Osteoblast (primary cell): ENCODE measurements around the gene TESMIN. TPM values are rescaled to one million over a fixed set of nuclear protein-coding genes. Genes with fewer than 3 reads are reported as not detected.

Experiments used
- DNase-seq: peaks from one replicate; pipeline ENCODE4 v3.0.0; 2011; ENCODE audit warnings: low spot score, mixed read lengths; ENCODE audit not compliant: insufficient read length; ENCODE audit errors: missing footprints
- H2AFZ ChIP-seq: 2 replicates; pipeline ENCODE4 v1.6.0; 2011; ENCODE audit warnings: mild to moderate bottlenecking, low read length
- H3K27ac ChIP-seq: 2 replicates; pipeline ENCODE4 v1.5.1; 2011; ENCODE audit warnings: mild to moderate bottlenecking, low read depth, low read length, moderate library complexity
- H3K27me3 ChIP-seq: 2 replicates; pipeline ENCODE4 v1.6.0; 2012; ENCODE audit warnings: mild to moderate bottlenecking, control low read depth, inconsistent platforms, low read length, moderate library complexity; ENCODE audit not compliant: insufficient read depth
- H3K36me3 ChIP-seq: 2 replicates; pipeline ENCODE4 v1.5.1; 2011; ENCODE audit warnings: mild to moderate bottlenecking, low read length, control low read depth, moderate library complexity; ENCODE audit not compliant: insufficient read depth
- H3K4me1 ChIP-seq: 2 replicates; pipeline ENCODE4 v1.5.1; 2011; ENCODE audit warnings: mild to moderate bottlenecking, low read length, control low read depth, moderate library complexity; ENCODE audit not compliant: insufficient read depth
- H3K4me2 ChIP-seq: 2 replicates; pipeline ENCODE4 v1.6.0; 2011; ENCODE audit warnings: mild to moderate bottlenecking, low read length; ENCODE audit not compliant: insufficient read depth
- H3K4me3 ChIP-seq: fragments of 200-600 bp; sonication (generic); 3 replicates; pipeline ENCODE4 v1.5.1; 2012; ENCODE audit warnings: mild to moderate bottlenecking, low read length, inconsistent platforms; ENCODE audit not compliant: insufficient read depth
- H3K79me2 ChIP-seq: 2 replicates; pipeline ENCODE4 v1.6.0; 2012; ENCODE audit warnings: mild to moderate bottlenecking, low read length, control low read depth, inconsistent platforms; ENCODE audit not compliant: insufficient read depth
- H3K9me3 ChIP-seq: 2 replicates; pipeline ENCODE4 v1.5.1; 2011; ENCODE audit warnings: low read depth, low read length, control low read depth
- H4K20me1 ChIP-seq: 2 replicates; pipeline ENCODE4 v1.6.0; 2012; ENCODE audit warnings: mild to moderate bottlenecking, low read length, control low read depth; ENCODE audit not compliant: insufficient read depth
- CTCF ChIP-seq: IDR thresholded peaks from 2 replicates; pipeline ENCODE4 v1.5.1; 2011; ENCODE audit warnings: mild to moderate bottlenecking, low read depth, low read length, moderate library complexity; ENCODE audit errors: extremely low read depth
- total RNA-seq: library from RNA; depleted of rRNA; stranded (reverse); fragments of >200 nt; gene quantifications from 2 replicates; pipeline ENCODE4 v1.2.3, GENCODE V29; 2012

The TESMIN gene
- total RNA-seq, 1 donor, result not detected

GRCh38 chr11:68683121-68683520, 68.2 kb downstream of the TESMIN start:
- Histone ChIP-seq H4K20me1 (peaks cover 7% of the 10 kb centered on the region), H3K79me2 (no peaks in the 10 kb centered on the region), H2AFZ (no peak overlapping the region), H3K27ac (no peak overlapping the region), H3K4me2 (no peak overlapping the region), H3K4me1 (no peaks in the 10 kb centered on the region), H3K36me3 (no peaks in the 10 kb centered on the region), H3K9me3 (no peaks in the 10 kb centered on the region), H3K4me3 (no peak overlapping the region), H3K27me3 (peaks cover 59% of the 10 kb centered on the region)
- TF ChIP-seq CTCF, result no peak
- DNase-seq, result no peak

GRCh38 chr11:68682531-68682961, 68.8 kb downstream of the TESMIN start:
- Histone ChIP-seq H3K4me3 (no peak overlapping the region), H3K27me3 (peaks cover 59% of the 10 kb centered on the region), H4K20me1 (peaks cover 7% of the 10 kb centered on the region), H2AFZ (no peak overlapping the region), H3K79me2 (no peaks in the 10 kb centered on the region), H3K4me1 (no peaks in the 10 kb centered on the region), H3K36me3 (no peaks in the 10 kb centered on the region), H3K9me3 (no peaks in the 10 kb centered on the region), H3K4me2 (no peak overlapping the region), H3K27ac (no peak overlapping the region)
- no peak for TF ChIP-seq CTCF
- no peak for DNase-seq

GRCh38 chr11:68680541-68681231, 70.6 kb downstream of the TESMIN start:
- no peak for DNase-seq
- peaks cover 7% of the 10 kb centered on the region for H4K20me1 ChIP-seq
- no peak for TF ChIP-seq CTCF
- no peaks in the 10 kb centered on the region for H3K4me1 ChIP-seq
- H2AFZ ChIP-seq, result no peak overlapping the region
- H3K36me3 ChIP-seq, result no peaks in the 10 kb centered on the region
- peaks cover 45% of the 10 kb centered on the region for H3K27me3 ChIP-seq
- no peak overlapping the region for H3K27ac ChIP-seq
- no peak overlapping the region for H3K4me2 ChIP-seq
- H3K4me3 ChIP-seq, result no peak overlapping the region
- H3K79me2 ChIP-seq, result no peaks in the 10 kb centered on the region
- H3K9me3 ChIP-seq, result no peaks in the 10 kb centered on the region

- Histone ChIP-seq H3K27ac (no peak overlapping the region), H2AFZ (no peak overlapping the region), H3K27me3 (peaks cover 31% of the 10 kb centered on the region), H3K4me1 (no peaks in the 10 kb centered on the region), H3K4me2 (no peak overlapping the region), H4K20me1 (no peaks in the 10 kb centered on the region), H3K36me3 (no peaks in the 10 kb centered on the region), H3K9me3 (peaks cover 6% of the 10 kb centered on the region), H3K4me3 (no peak overlapping the region), H3K79me2 (no peaks in the 10 kb centered on the region)
- no peak for DNase-seq
- TF ChIP-seq CTCF, result no peak
Observed at GRCh38 chr11:68678031-68678441, 73.3 kb downstream of the TESMIN start.
